ENCODE data around the gene ZNF532.

DNA sequence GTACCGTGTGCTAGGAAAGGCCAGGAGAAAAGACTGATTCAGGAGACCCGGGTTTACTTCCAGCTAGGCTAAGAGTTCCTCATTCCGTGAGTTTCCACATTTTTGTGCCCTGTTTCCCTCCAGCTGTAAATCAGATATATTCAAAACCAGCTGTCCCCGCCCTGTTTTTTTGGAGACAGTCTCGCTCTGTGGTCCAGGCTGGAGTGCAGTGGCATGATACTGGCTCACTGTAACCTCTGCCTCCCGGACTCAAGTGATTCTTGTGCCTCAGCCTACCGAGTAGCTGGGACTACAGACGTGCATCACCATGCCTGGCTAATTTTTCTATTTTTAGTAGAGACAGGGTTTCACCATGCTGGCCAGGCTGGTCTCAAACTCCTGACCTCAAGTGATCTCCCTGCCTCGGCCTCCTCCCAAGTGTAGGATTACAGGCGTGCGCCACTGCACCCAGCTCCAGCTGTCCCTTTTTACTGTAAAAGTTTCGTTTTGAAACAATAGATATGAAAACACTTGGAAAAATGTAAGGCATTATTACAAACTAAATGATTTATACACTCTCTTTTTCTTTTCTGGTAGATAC, 162.2 kb downstream of the ZNF532 start:
- TF ChIP-seq, protein P1, sequence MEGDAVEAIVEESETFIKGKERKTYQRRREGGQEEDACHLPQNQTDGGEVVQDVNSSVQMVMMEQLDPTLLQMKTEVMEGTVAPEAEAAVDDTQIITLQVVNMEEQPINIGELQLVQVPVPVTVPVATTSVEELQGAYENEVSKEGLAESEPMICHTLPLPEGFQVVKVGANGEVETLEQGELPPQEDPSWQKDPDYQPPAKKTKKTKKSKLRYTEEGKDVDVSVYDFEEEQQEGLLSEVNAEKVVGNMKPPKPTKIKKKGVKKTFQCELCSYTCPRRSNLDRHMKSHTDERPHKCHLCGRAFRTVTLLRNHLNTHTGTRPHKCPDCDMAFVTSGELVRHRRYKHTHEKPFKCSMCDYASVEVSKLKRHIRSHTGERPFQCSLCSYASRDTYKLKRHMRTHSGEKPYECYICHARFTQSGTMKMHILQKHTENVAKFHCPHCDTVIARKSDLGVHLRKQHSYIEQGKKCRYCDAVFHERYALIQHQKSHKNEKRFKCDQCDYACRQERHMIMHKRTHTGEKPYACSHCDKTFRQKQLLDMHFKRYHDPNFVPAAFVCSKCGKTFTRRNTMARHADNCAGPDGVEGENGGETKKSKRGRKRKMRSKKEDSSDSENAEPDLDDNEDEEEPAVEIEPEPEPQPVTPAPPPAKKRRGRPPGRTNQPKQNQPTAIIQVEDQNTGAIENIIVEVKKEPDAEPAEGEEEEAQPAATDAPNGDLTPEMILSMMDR (conservative IDR thresholded peaks at IDR 0.05; ENCODE audit: low read depth, low read length), result no peak
- no peak for TF ChIP-seq EZH2 (IDR thresholded peaks at IDR 0.05; ENCODE audit: borderline replicate concordance, low read depth, low read length, poor library complexity, severe bottlenecking)
